Measurements from ENCODE around the gene STH. TPM values are rescaled to one million over a fixed set of nuclear protein-coding genes. Genes with fewer than 3 reads are reported as not detected.

The STH gene
- total and polyA plus RNA-seq, 9 of the 15 experiments (the other 6 are each of a cell fraction or from before 2014, with no cell fraction given), result not detected

- in situ Hi-C loops (cut with MboI), result no loop called here
- H3K9ac ChIP-seq (ENCODE audit: insufficient read depth in 1 of 2, low read depth in 2 of 2, low read length in 2 of 2), result no peak overlapping the region
- no peaks in the 10 kb centered on the region for H3K79me2 ChIP-seq (ENCODE audit: control insufficient read depth, insufficient read depth, low read length)
- DNase-seq (ENCODE audit: extremely low read depth in 1 of 4, low spot score in 3 of 4), result no peak
- FAIRE-seq, result no peak
- H3K9me1 ChIP-seq (ENCODE audit: control insufficient read depth, insufficient read depth, low read length), result no peaks in the 10 kb centered on the region
- H3K27me3 ChIP-seq (ENCODE audit: control insufficient read depth in 2 of 2, insufficient read depth in 2 of 2, low read length in 2 of 2), result no peaks in the 10 kb centered on the region
- TF ChIP-seq ARID1B (IDR thresholded peaks at IDR 0.05) (no peak), ZNF551 (CRISPR knock-in tag; IDR thresholded peaks at IDR 0.05) (no peak), ZNF699 (CRISPR knock-in tag; IDR thresholded peaks at IDR 0.05; ENCODE audit: insufficient replicate concordance) (no peak), NFIX (CRISPR knock-in tag; IDR thresholded peaks at IDR 0.05; ENCODE audit: low read depth) (no peak), FOS (IDR thresholded peaks at IDR 0.05; ENCODE audit: extremely low read depth, insufficient read length) (no peak), MEF2A (IDR thresholded peaks at IDR 0.05; ENCODE audit: control insufficient read depth, low read depth, low read length) (no peak), MTA2 (IDR thresholded peaks at IDR 0.05; ENCODE audit: low read depth) (no peak), ZNF280A (IDR thresholded peaks at IDR 0.05; ENCODE audit: low read depth, partially characterized antibody) (no peak), CHD2 (IDR thresholded peaks at IDR 0.05; ENCODE audit: low read depth, low read length) (no peak)
- intact Hi-C loops (cut with micrococcal nuclease), result no loop called here
- H3K36me3 ChIP-seq (ENCODE audit: control insufficient read depth, insufficient read depth, low read length), result peaks cover 25% of the 10 kb centered on the region; the same call in 2 of the 3 replicates
- no peak overlapping the region for H3K27ac ChIP-seq (ENCODE audit: extremely low read depth, low read depth, low read length)
- ChIA-PET CTCF (ENCODE audit: low intra/inter-chr PET ratio) (no interaction called here), POLR2A (no interaction called here)
- ATAC-seq, result no peak
- no peaks in the 10 kb centered on the region for H3K9me3 ChIP-seq (replicated peaks; ENCODE audit: control insufficient read depth, insufficient read depth, low read depth, low read length)
- no peak overlapping the region for H3K4me2 ChIP-seq (ENCODE audit: insufficient read depth, low read length)
- no peak overlapping the region for H2AFZ ChIP-seq (ENCODE audit: low read depth, low read length)
- WGBS (ENCODE audit: insufficient coverage, low coverage, missing lambda C conversion rate), result 66% methylated on average over 7 of the region's 14 CpGs
- H3K4me3 ChIP-seq, result no peak overlapping the region
- peaks cover 0 to 7% of the 10 kb centered on the region in 2 experiments; a peak in 3 of 5 replicates for H3K4me1 ChIP-seq (replicated peaks in 1 of 2; ENCODE audit: control insufficient read depth in 2 of 2, insufficient read depth in 2 of 2, low read length in 2 of 2)
- H4K20me1 ChIP-seq (replicated peaks; ENCODE audit: control insufficient read depth, insufficient read depth, low read length), result no peaks in the 10 kb centered on the region
- no TSS peak for BruUV-seq (replicated peaks)
Observed at GRCh38 chr17:46024590-46024989, 25.5 kb downstream of the STH start.

Data from K562 (cell line).